ENCODE measurements around the gene BCL6. TPM values are rescaled to one million over a fixed set of nuclear protein-coding genes. Genes with fewer than 3 reads are reported as not detected.

Gene BCL6
- total RNA-seq, 4 donors from 2014 or later: 223 to 363 (median 292) TPM

DNA sequence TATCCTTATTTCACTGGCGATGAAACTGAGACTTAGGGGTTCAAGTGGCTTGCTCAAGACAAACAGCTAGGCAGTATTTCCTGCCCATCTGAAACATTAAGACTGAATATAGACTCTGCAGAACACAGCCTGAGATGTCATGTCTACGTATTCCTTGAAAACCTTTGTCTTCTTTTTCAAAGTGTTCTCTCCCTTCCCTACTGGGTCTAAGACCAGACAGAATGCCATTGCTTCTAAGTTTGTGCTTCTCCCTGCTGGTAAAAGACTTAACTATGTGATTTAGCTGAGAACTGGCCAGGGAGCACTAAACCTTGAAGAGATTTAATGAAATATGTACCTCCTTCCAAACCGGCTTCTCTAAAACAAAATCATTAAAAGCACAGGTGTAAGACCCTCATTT is 9.9 kb downstream of the BCL6 start:
- DNase-seq: no peak
- Histone ChIP-seq H3K4me1 (peaks cover 55 to 59% of the 10 kb centered on the region in 2 donors), H3K36me3 (peaks cover 0 to 53% of the 10 kb centered on the region in 2 donors), H3K9me3 (no peaks in the 10 kb centered on the region), H3K27ac (peak overlapping the region; percentile 95 to 100 (median 98)), H3K27me3 (no peaks in the 10 kb centered on the region), H3K4me3 (peak overlapping the region; percentile 70 to 94 (median 88))
- no peak for ATAC-seq
- in situ Hi-C loops (cut with MboI; ENCODE audit: low sequenced_read_pairs in 4 of 4) (loop anchor here (10.0 to 25.0 kb wide), 9 partner anchors 477 to 1219 kb away; no protein-coding TSS in a partner anchor), intact Hi-C loops (cut with DNase I; ENCODE audit: low total_unique reads) (loop anchor here (5.0 kb wide), 2 partner anchors 947 to 1407 kb away; no protein-coding TSS in a partner anchor)
- TF ChIP-seq POLR2A (IDR thresholded peaks at IDR 0.05): no peak
- TF ChIP-seq, protein P1, sequence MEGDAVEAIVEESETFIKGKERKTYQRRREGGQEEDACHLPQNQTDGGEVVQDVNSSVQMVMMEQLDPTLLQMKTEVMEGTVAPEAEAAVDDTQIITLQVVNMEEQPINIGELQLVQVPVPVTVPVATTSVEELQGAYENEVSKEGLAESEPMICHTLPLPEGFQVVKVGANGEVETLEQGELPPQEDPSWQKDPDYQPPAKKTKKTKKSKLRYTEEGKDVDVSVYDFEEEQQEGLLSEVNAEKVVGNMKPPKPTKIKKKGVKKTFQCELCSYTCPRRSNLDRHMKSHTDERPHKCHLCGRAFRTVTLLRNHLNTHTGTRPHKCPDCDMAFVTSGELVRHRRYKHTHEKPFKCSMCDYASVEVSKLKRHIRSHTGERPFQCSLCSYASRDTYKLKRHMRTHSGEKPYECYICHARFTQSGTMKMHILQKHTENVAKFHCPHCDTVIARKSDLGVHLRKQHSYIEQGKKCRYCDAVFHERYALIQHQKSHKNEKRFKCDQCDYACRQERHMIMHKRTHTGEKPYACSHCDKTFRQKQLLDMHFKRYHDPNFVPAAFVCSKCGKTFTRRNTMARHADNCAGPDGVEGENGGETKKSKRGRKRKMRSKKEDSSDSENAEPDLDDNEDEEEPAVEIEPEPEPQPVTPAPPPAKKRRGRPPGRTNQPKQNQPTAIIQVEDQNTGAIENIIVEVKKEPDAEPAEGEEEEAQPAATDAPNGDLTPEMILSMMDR (IDR thresholded peaks at IDR 0.05 in 4 of 5, conservative IDR thresholded peaks at IDR 0.05 in 1 of 5): no peak

DNA sequence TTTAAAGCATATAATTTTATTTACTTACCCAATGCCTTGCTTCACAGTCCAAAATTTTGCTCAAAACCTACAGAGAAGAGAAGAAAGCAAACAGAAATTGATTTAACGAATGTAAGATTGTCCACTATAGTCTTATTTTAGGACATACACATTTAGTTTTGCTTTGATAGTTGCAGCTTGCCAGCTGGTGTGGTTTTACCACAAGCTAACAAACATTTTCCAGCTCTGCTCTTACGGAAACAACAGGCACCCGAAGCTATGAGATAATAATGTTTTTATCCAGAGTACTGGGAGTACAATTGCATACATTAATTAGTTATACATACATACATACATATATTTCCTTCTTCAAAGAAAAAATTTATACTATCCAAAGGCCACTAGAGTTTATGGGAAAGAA is 10.4 kb downstream of the BCL6 start:
- Histone ChIP-seq H3K4me1 (peaks cover 55 to 60% of the 10 kb centered on the region in 2 donors), H3K9me3 (no peaks in the 10 kb centered on the region), H3K36me3 (peaks cover 0 to 59% of the 10 kb centered on the region in 2 donors), H3K4me3 (peak overlapping the region in 3 of 4 donors; percentile 0 to 94 (median 82)), H3K27ac (peak overlapping the region; percentile 95 to 100 (median 98)), H3K27me3 (no peaks in the 10 kb centered on the region)
- intact Hi-C loops (cut with DNase I; ENCODE audit: low total_unique reads) (loop anchor here (5.0 kb wide), 2 partner anchors 947 to 1407 kb away; no protein-coding TSS in a partner anchor), in situ Hi-C loops (cut with MboI; ENCODE audit: low sequenced_read_pairs in 4 of 4) (loop anchor here (10.0 to 25.0 kb wide), 9 partner anchors 477 to 1220 kb away; no protein-coding TSS in a partner anchor)
- no peak for DNase-seq
- ATAC-seq: no peak
- TF ChIP-seq POLR2A (IDR thresholded peaks at IDR 0.05): no peak

DNA sequence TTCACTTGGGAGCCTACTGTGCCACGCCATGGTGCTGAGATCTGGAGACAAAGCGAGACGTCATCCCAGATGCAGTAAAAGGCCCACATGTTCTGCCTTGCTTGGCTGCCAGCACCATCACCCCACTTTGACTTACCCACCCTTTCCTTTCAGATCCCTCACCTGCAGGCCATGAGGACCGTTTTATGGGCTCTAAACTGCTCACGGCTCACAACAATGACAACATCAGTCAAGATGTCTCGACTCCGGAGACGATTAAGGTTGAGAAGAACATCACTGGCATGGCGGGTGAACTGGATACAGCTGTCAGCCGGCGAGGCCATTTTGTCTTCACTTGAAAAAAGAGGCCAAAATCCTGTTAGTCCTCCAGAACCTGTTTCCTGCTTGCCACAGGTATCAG is 11.9 kb downstream of the BCL6 start:
- peaks cover 5 to 74% of the 10 kb centered on the region in 2 donors for H3K36me3 ChIP-seq
- TF ChIP-seq POLR2A (IDR thresholded peaks at IDR 0.05): no peak
- TF ChIP-seq, protein P1 (IDR thresholded peaks at IDR 0.05 in 4 of 5, conservative IDR thresholded peaks at IDR 0.05 in 1 of 5): no peak

DNA sequence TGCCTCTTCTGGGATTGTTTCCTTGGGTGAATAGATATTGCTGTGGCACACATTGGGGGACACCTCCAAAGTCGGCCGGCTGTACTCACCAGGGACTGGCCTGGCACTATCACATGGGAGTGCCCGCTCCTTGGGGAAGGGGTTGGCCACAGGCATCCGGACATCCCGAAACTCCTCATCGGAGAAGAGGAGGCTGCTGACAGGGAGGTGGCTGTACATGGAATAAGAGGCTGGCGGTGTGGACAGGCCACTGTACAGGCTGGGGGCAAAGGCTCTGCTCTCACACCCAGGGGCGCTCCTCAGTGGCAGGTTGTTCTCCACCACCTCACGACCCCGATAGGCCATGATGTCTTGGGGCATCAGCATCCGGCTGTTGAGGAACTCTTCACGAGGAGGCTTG is 15.7 kb downstream of the BCL6 start:
- peak overlapping the region; percentile 73 to 100 (median 96) for H3K27ac ChIP-seq
- in situ Hi-C loops (cut with MboI; ENCODE audit: low sequenced_read_pairs in 4 of 4): loop anchor here (25.0 kb wide), 8 partner anchors 483 to 1058 kb away; no protein-coding TSS in a partner anchor
- H3K4me3 ChIP-seq: no peak overlapping the region
- H3K27me3 ChIP-seq: no peaks in the 10 kb centered on the region
- H3K9me3 ChIP-seq: no peaks in the 10 kb centered on the region
- peaks cover 32 to 59% of the 10 kb centered on the region in 2 donors for H3K4me1 ChIP-seq
- peaks cover 19 to 100% of the 10 kb centered on the region in 2 donors for H3K36me3 ChIP-seq
- intact Hi-C loops (cut with DNase I; ENCODE audit: low total_unique reads): no loop called here
- ATAC-seq (no peak), DNase-seq (peak in 1 of 2 donors; percentile 21)
- TF ChIP-seq, protein P1 (IDR thresholded peaks at IDR 0.05 in 4 of 5, conservative IDR thresholded peaks at IDR 0.05 in 1 of 5): no peak
- TF ChIP-seq POLR2A (IDR thresholded peaks at IDR 0.05): no peak

More for the DNA sequence above, 11.9 kb downstream of the BCL6 start:
- no peaks in the 10 kb centered on the region for H3K9me3 ChIP-seq
- no peak overlapping the region for H3K4me3 ChIP-seq
- DNase-seq: peak in 1 of 2 donors; percentile 19
- peak overlapping the region; percentile 95 to 100 (median 98) for H3K27ac ChIP-seq
- no peak for ATAC-seq
- no peaks in the 10 kb centered on the region for H3K27me3 ChIP-seq
- peaks cover 51 to 65% of the 10 kb centered on the region in 2 donors for H3K4me1 ChIP-seq
- intact Hi-C loops (cut with DNase I; ENCODE audit: low total_unique reads): no loop called here
- in situ Hi-C loops (cut with MboI; ENCODE audit: low sequenced_read_pairs in 4 of 4): loop anchor here (10.0 to 25.0 kb wide), 9 partner anchors 479 to 1221 kb away; no protein-coding TSS in a partner anchor

DNA sequence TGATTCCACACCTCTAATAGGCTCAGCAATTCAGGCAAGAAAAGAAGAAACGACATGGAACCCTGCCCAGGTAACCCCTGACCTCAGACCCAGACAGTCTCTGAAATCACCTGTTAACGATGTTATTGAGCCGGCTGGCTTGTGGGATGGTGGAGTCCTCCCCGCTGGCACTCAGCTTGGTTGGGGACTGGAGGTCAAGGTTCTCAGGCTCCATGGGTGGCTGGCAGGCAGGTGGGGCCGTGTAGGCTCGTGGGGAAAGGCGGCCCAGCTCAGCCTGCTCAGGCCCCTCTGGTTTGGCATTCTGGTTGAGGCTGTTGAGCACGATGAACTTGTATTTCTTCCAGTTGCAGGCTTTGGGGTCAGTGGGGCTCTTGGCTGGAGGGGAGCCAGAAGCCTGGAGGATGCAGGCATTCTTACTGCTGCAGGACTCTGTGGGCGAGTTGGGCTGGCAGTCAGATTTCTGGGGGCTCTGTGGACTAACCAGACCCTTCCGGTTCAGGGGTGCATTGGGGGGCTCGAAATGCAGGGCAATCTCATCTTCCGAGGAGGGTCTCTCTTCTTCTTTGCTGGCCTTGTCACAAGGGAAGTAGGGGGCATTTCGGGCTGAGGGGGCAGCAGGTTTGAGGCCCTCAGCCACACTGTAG is 16.2 kb downstream of the BCL6 start:
- intact Hi-C loops (cut with DNase I; ENCODE audit: low total_unique reads): no loop called here
- peak overlapping the region; percentile 73 to 100 (median 96) for H3K27ac ChIP-seq
- DNase-seq (peak in 1 of 2 donors; percentile 25), ATAC-seq (no peak)
- in situ Hi-C loops (cut with MboI; ENCODE audit: low sequenced_read_pairs in 4 of 4): loop anchor here (25.0 kb wide), 8 partner anchors 483 to 1058 kb away; no protein-coding TSS in a partner anchor
- H3K4me3 ChIP-seq: no peak overlapping the region
- no peaks in the 10 kb centered on the region for H3K9me3 ChIP-seq
- H3K4me1 ChIP-seq: peaks cover 26 to 53% of the 10 kb centered on the region in 2 donors
- H3K27me3 ChIP-seq: no peaks in the 10 kb centered on the region
- TF ChIP-seq, protein P1 (IDR thresholded peaks at IDR 0.05 in 4 of 5, conservative IDR thresholded peaks at IDR 0.05 in 1 of 5): no peak
- no peak for TF ChIP-seq POLR2A (IDR thresholded peaks at IDR 0.05)
- peaks cover 19 to 100% of the 10 kb centered on the region in 2 donors for H3K36me3 ChIP-seq
